Keratinocyte (primary cell): ENCODE results near the gene TMEM185B. TPM values are rescaled to one million over a fixed set of nuclear protein-coding genes. Genes with fewer than 3 reads are reported as not detected.

Experiments
- DNase-seq: peaks from one replicate; pipeline ENCODE4 v3.0.0-alpha.2; 2011; ENCODE audit warnings: low read depth, missing footprints, low spot score
- FAIRE-seq: peaks from 2 replicates; lab custom pipeline; 2011; peaks lifted over from hg19 to GRCh38; lab: Jason Lieb, UNC
- H2AFZ ChIP-seq: 2 replicates; pipeline ENCODE4 v1.6.0; 2012; ENCODE audit warnings: low read length, control low read depth, inconsistent platforms; ENCODE audit not compliant: control insufficient read depth
- H3K27ac ChIP-seq: 2 replicates; pipeline ENCODE4 v1.5.1; 2011; ENCODE audit warnings: low read length; ENCODE audit not compliant: control insufficient read depth, insufficient read depth
- H3K27me3 ChIP-seq: 3 replicates; pipeline ENCODE4 v1.6.0; 2011; ENCODE audit warnings: low read length; ENCODE audit not compliant: control insufficient read depth, insufficient read depth; ENCODE audit errors: extremely low read depth
- H3K36me3 ChIP-seq, 2 experiments: 2 replicates in 1 of 2; 3 replicates in 1 of 2; pipeline ENCODE4 v1.5.1; 2011; ENCODE audit warnings: low read length in 2 of 2, mild to moderate bottlenecking in 1 of 2; ENCODE audit not compliant: control insufficient read depth in 2 of 2, insufficient read depth in 2 of 2; ENCODE audit errors: extremely low read depth in 1 of 2
- H3K4me1 ChIP-seq: 3 replicates; pipeline ENCODE4 v1.5.1; 2011; ENCODE audit warnings: low read length; ENCODE audit not compliant: control insufficient read depth, insufficient read depth; ENCODE audit errors: extremely low read depth
- H3K4me2 ChIP-seq: 3 replicates; pipeline ENCODE4 v1.6.0; 2011; ENCODE audit warnings: low read depth, low read length; ENCODE audit not compliant: control insufficient read depth, insufficient read depth; ENCODE audit errors: extremely low read depth
- H3K4me3 ChIP-seq, 3 experiments: fragments of 200-600 bp in 1 of 3; sonication (generic) in 1 of 3; 2 replicates in 2 of 3; 3 replicates in 1 of 3; pipeline ENCODE4 v1.5.1; 2011 to 2016; ENCODE audit warnings: low read length in 3 of 3, mild to moderate bottlenecking in 3 of 3, control low read depth in 2 of 3, inconsistent platforms in 1 of 3, low read depth in 1 of 3, mixed read lengths in 1 of 3, mixed run types in 1 of 3, moderate library complexity in 1 of 3; ENCODE audit not compliant: control insufficient read depth in 2 of 3, insufficient read depth in 2 of 3; ENCODE audit errors: extremely low read depth in 1 of 3
- H3K79me2 ChIP-seq: 2 replicates; pipeline ENCODE4 v1.6.0; 2012; ENCODE audit warnings: low read length; ENCODE audit not compliant: control insufficient read depth, insufficient read depth
- H3K9ac ChIP-seq: 3 replicates; pipeline ENCODE4 v1.6.0; 2011; ENCODE audit warnings: low read length; ENCODE audit not compliant: control insufficient read depth, insufficient read depth; ENCODE audit errors: extremely low read depth
- H3K9me1 ChIP-seq: 3 replicates; pipeline ENCODE4 v1.6.0; 2011; ENCODE audit warnings: low read length; ENCODE audit not compliant: control insufficient read depth, insufficient read depth; ENCODE audit errors: extremely low read depth
- H3K9me3 ChIP-seq: 2 replicates; pipeline ENCODE4 v1.5.1; 2012; ENCODE audit warnings: low read depth, low read length; ENCODE audit not compliant: control insufficient read depth
- H4K20me1 ChIP-seq: 3 replicates; pipeline ENCODE4 v1.6.0; 2011; ENCODE audit warnings: low read length; ENCODE audit not compliant: control insufficient read depth, insufficient read depth; ENCODE audit errors: extremely low read depth
- EZH2 ChIP-seq: IDR thresholded peaks from one replicate; pipeline ENCODE4 v1.6.1; 2012; ENCODE audit warnings: inconsistent platforms, mild to moderate bottlenecking, low read length, moderate library complexity
- dilution Hi-C: fragments of 300-500 bp; cut with MboI; formaldehyde crosslinking; loops from one replicate; pipeline ENCODE4 v1.7.0; 2020; ENCODE audit warnings: low sequenced_read_pairs; ENCODE audit not compliant: extremely low pct_ligation_motif_present
- polyA plus RNA-seq, 5 experiments: library from polyadenylated mRNA; depleted of rRNA in 3 of 5; stranded (reverse) in 3 of 5; stranded (forward) in 1 of 5; unstranded in 1 of 5; fragments of >200 nt; gene quantifications; 1 replicate in 1 of 5; 2 replicates in 3 of 5; 3 replicates in 1 of 5; pipeline versions ENCODE4 v1.2.1 to v1.2.3, GENCODE V29; 2011 to 2012; ENCODE audit warnings: missing spikeins in 2 of 5, low read depth in 1 of 5, low replicate concordance in 1 of 5
- TF ChIP-seq, protein P1 (sequence below), 3 experiments: IDR thresholded peaks in 1 of 3; conservative IDR thresholded peaks in 1 of 3; optimal IDR thresholded peaks in 1 of 3; 2 replicates in 2 of 3; 3 replicates in 1 of 3; pipeline versions ENCODE3 to v1.5.1; 2011; ENCODE audit warnings: low read length in 3 of 3, mild to moderate bottlenecking in 3 of 3, moderate library complexity in 2 of 3, control low read depth in 1 of 3, inconsistent platforms in 1 of 3; ENCODE audit not compliant: insufficient read depth in 2 of 3; ENCODE audit errors: extremely low read depth in 1 of 3

Gene TMEM185B
- polyA plus RNA-seq, 1 donor (not counting 4 experiments of a cell fraction or from before 2014, with no cell fraction given), result 13.4 TPM

DNA sequence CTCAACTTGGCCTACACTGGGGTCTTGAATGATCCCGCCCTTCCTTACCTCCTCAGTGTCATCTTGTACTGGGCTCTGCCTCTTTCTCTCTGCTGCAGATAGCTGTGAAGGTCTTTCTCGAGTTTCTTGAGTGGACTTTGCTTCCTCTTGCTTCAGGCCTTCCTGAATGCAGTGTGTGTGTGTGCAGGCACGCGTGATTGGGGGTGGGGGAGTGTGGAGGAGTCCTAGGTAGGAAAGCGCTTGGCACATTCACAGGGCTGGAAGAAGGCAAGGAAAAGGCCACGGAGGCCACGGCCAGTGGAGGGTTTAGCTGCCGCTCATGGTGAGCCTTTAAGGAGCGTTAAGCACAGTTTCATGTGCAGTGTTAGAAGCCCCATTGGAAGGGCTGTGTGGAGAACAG lies 35.0 kb upstream of the TMEM185B start:
- Histone ChIP-seq H3K4me2 (no peak overlapping the region), H3K4me3 (no peak overlapping the region), H3K9ac (no peak overlapping the region), H3K36me3 (peaks cover 5 to 8% of the 10 kb centered on the region in 2 experiments), H3K27ac (no peak overlapping the region), H2AFZ (no peak overlapping the region), H3K27me3 (no peaks in the 10 kb centered on the region), H4K20me1 (peaks cover 5% of the 10 kb centered on the region), H3K4me1 (peaks cover 23% of the 10 kb centered on the region), H3K9me3 (no peaks in the 10 kb centered on the region), H3K9me1 (no peaks in the 10 kb centered on the region), H3K79me2 (peaks cover 72% of the 10 kb centered on the region)
- FAIRE-seq (no peak), DNase-seq (no peak)
- dilution Hi-C loops, result no loop called here
- no peak for TF ChIP-seq EZH2
- TF ChIP-seq, protein P1, sequence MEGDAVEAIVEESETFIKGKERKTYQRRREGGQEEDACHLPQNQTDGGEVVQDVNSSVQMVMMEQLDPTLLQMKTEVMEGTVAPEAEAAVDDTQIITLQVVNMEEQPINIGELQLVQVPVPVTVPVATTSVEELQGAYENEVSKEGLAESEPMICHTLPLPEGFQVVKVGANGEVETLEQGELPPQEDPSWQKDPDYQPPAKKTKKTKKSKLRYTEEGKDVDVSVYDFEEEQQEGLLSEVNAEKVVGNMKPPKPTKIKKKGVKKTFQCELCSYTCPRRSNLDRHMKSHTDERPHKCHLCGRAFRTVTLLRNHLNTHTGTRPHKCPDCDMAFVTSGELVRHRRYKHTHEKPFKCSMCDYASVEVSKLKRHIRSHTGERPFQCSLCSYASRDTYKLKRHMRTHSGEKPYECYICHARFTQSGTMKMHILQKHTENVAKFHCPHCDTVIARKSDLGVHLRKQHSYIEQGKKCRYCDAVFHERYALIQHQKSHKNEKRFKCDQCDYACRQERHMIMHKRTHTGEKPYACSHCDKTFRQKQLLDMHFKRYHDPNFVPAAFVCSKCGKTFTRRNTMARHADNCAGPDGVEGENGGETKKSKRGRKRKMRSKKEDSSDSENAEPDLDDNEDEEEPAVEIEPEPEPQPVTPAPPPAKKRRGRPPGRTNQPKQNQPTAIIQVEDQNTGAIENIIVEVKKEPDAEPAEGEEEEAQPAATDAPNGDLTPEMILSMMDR (optimal IDR thresholded peaks at IDR 0.05 in 1 of 3, IDR thresholded peaks at IDR 0.05 in 1 of 3, conservative IDR thresholded peaks at IDR 0.05 in 1 of 3; ENCODE audit: extremely low read depth in 1 of 3, insufficient read depth in 2 of 3, low read length in 3 of 3), result no peak

DNA sequence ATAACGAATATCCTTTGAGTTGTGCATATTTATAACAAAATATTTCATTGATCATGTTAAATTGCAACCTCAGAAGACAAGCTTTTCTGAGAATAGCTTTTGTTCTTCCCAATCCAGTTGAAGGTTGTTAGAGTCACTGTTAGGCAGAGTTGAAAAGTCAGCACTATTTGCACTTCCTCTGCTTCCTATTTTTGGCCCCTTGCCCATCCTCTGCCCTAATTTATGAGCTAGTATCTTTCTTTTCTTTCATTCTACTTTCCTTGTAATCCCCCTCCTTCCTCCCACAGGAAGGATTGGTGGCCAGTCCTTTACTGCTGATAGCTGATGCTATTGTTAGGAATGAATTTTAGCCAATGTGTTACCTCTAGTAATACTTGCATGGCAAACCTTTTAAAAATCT lies 34.3 kb upstream of the TMEM185B start:
- H3K27ac ChIP-seq, result no peak overlapping the region
- DNase-seq, result no peak

More for the DNA sequence above, 34.3 kb upstream of the TMEM185B start:
- no peaks in the 10 kb centered on the region for H3K27me3 ChIP-seq
- no peak overlapping the region for H3K9ac ChIP-seq
- H3K4me1 ChIP-seq, result peaks cover 16% of the 10 kb centered on the region
- H3K9me1 ChIP-seq, result no peaks in the 10 kb centered on the region
- H2AFZ ChIP-seq, result no peak overlapping the region
- no peak for FAIRE-seq
- H3K4me3 ChIP-seq, result no peak overlapping the region
- H3K79me2 ChIP-seq, result peaks cover 71% of the 10 kb centered on the region
- dilution Hi-C loops, result no loop called here
- H4K20me1 ChIP-seq, result peaks cover 5% of the 10 kb centered on the region
- H3K4me2 ChIP-seq, result no peak overlapping the region
- TF ChIP-seq EZH2, result no peak
- TF ChIP-seq, protein P1 (optimal IDR thresholded peaks at IDR 0.05 in 1 of 3, IDR thresholded peaks at IDR 0.05 in 1 of 3, conservative IDR thresholded peaks at IDR 0.05 in 1 of 3; ENCODE audit: extremely low read depth in 1 of 3, insufficient read depth in 2 of 3, low read length in 3 of 3), result no peak
- no peaks in the 10 kb centered on the region for H3K9me3 ChIP-seq
- peaks cover 5 to 8% of the 10 kb centered on the region in 2 experiments for H3K36me3 ChIP-seq
